Neural progenitor cell (in vitro differentiated cells): ENCODE measurements around the gene NPHP4. TPM values are rescaled to one million over a fixed set of nuclear protein-coding genes. Genes with fewer than 3 reads are reported as not detected.
"Not testable (repeated sequence)": the region's sequence is repeated elsewhere in the genome, so short reads cannot be mapped to it uniquely, and the experiment has no call there.

Experiments used
- DNase-seq: peaks from one replicate; pipeline ENCODE4 v3.0.0-alpha.2; 2016; ENCODE audit warnings: low spot score
- H2AFZ ChIP-seq: fragments of 200-600 bp; sonication (generic); replicated peaks from 2 replicates; pipeline ENCODE4 v1.6.1; 2016; ENCODE audit warnings: antibody characterized with exemption
- H3F3A ChIP-seq: fragments of 200-600 bp; sonication (generic); 2 replicates; pipeline ENCODE4 v1.6.1; 2016; ENCODE audit warnings: antibody characterized with exemption, low read depth
- H3K27ac ChIP-seq: fragments of 200-600 bp; sonication (generic); 2 replicates; pipeline ENCODE4 v1.5.1; 2016; ENCODE audit warnings: mild to moderate bottlenecking
- H3K27me3 ChIP-seq: fragments of 200-600 bp; sonication (generic); 2 replicates; pipeline ENCODE4 v1.6.1; 2016; ENCODE audit warnings: mild to moderate bottlenecking, moderate library complexity
- H3K36me3 ChIP-seq: fragments of 200-600 bp; sonication (generic); 2 replicates; pipeline ENCODE4 v1.5.1; 2016
- H3K4me1 ChIP-seq: fragments of 200-600 bp; sonication (generic); 2 replicates; pipeline ENCODE4 v1.6.1; 2016; ENCODE audit warnings: mixed run types
- H3K4me2 ChIP-seq: fragments of 200-600 bp; sonication (generic); 2 replicates; pipeline ENCODE4 v1.6.1; 2016
- H3K4me3 ChIP-seq: fragments of 200-600 bp; sonication (generic); 2 replicates; pipeline ENCODE4 v1.5.1; 2016
- H3K79me2 ChIP-seq: fragments of 200-600 bp; sonication (generic); 2 replicates; pipeline ENCODE4 v1.6.1; 2016; ENCODE audit warnings: low read depth
- H3K9ac ChIP-seq: fragments of 200-600 bp; sonication (generic); 2 replicates; pipeline ENCODE4 v1.6.1; 2016
- H3K9me3 ChIP-seq: fragments of 200-600 bp; sonication (generic); 2 replicates; pipeline ENCODE4 v1.5.1; 2016; ENCODE audit warnings: low read depth
- H4K20me1 ChIP-seq: fragments of 200-600 bp; sonication (generic); 2 replicates; pipeline ENCODE4 v1.6.1; 2016; ENCODE audit warnings: low read depth
- H3K27ac Mint-ChIP-seq: 3 replicates; pipeline ENCODE4 v1.8.0; 2021; ENCODE audit warnings: mixed read lengths
- H3K27me3 Mint-ChIP-seq: 2 replicates; pipeline ENCODE4 v1.8.0; 2022; ENCODE audit warnings: low read depth, mild to moderate bottlenecking, inconsistent platforms, moderate library complexity, mixed read lengths; ENCODE audit not compliant: insufficient read depth
- H3K36me3 Mint-ChIP-seq: 3 replicates; pipeline ENCODE4 v1.8.0; 2021; ENCODE audit warnings: mixed read lengths
- H3K4me1 Mint-ChIP-seq: 3 replicates; pipeline ENCODE4 v1.8.0; 2021; ENCODE audit warnings: mixed read lengths
- H3K4me3 Mint-ChIP-seq: 3 replicates; pipeline ENCODE4 v1.8.0; 2021; ENCODE audit warnings: mild to moderate bottlenecking, moderate library complexity, mixed read lengths
- H3K9me3 Mint-ChIP-seq: 3 replicates; pipeline ENCODE4 v1.8.0; 2020; ENCODE audit warnings: mixed read lengths
- CTCF ChIP-seq: fragments of 200-600 bp; sonication (generic); IDR thresholded peaks from 2 replicates; pipeline ENCODE4 v1.5.1; 2017; ENCODE audit warnings: antibody characterized with exemption, mild to moderate bottlenecking
- EZH2 ChIP-seq: fragments of 200-600 bp; sonication (generic); IDR thresholded peaks from 2 replicates; pipeline ENCODE4 v1.6.1; 2017; ENCODE audit warnings: antibody characterized with exemption, mild to moderate bottlenecking, moderate library complexity
- EZH2phosphoT487 ChIP-seq: fragments of 200-600 bp; sonication (generic); IDR thresholded peaks from 2 replicates; pipeline ENCODE4 v1.6.1; 2017; ENCODE audit warnings: antibody characterized with exemption
- total RNA-seq: library from RNA; depleted of rRNA; stranded (reverse); fragments of >200 nt; gene quantifications from 2 replicates; pipeline ENCODE4 v1.2.3, GENCODE V29; 2015; ENCODE audit warnings: low replicate concordance

The NPHP4 gene
- total RNA-seq, 1 donor from 2014 or later, result 8.9 TPM

- H3K9ac ChIP-seq, H3K27ac Mint-ChIP-seq, H3K4me3 Mint-ChIP-seq, H3K9me3 ChIP-seq, H3K79me2 ChIP-seq, DNase-seq, H3K9me3 Mint-ChIP-seq, H3K4me3 ChIP-seq, H3K4me2 ChIP-seq, H3K27ac ChIP-seq, H3K27me3 Mint-ChIP-seq, H3K36me3 ChIP-seq, H2AFZ ChIP-seq: not testable (repeated sequence)
- peak; percentile 47 for TF ChIP-seq CTCF
- Mint-ChIP-seq H3K36me3 (peaks cover 31% of the 10 kb centered on the region), H3K4me1 (peaks cover 62% of the 10 kb centered on the region)
- H3K27me3 ChIP-seq, result peaks cover 13% of the 10 kb centered on the region
- peaks cover 32% of the 10 kb centered on the region for H3K4me1 ChIP-seq
- peaks cover 21% of the 10 kb centered on the region for H3F3A ChIP-seq
- peaks cover 37% of the 10 kb centered on the region for H4K20me1 ChIP-seq
Observed at GRCh38 chr1:5893699-5894278, 98.4 kb downstream of the NPHP4 start.

- Mint-ChIP-seq H3K27ac (no peak overlapping the region), H3K4me1 (peaks cover 59% of the 10 kb centered on the region), H3K27me3 (peaks cover 7% of the 10 kb centered on the region), H3K4me3 (no peak overlapping the region), H3K36me3 (peaks cover 26% of the 10 kb centered on the region), H3K9me3 (peaks cover 3% of the 10 kb centered on the region)
- H3K4me3 ChIP-seq, result no peak overlapping the region
- no peaks in the 10 kb centered on the region for H3K9me3 ChIP-seq
- peaks cover 25% of the 10 kb centered on the region for H3K4me1 ChIP-seq
- no peaks in the 10 kb centered on the region for H3K27me3 ChIP-seq
- H3K9ac ChIP-seq, result no peak overlapping the region
- H3K36me3 ChIP-seq, result peaks cover 5% of the 10 kb centered on the region
- H3K27ac ChIP-seq, result no peak overlapping the region
- no peak overlapping the region for H3K4me2 ChIP-seq
- DNase-seq, result no peak
- H4K20me1 ChIP-seq, result peaks cover 24% of the 10 kb centered on the region
- TF ChIP-seq EZH2 (no peak), EZH2phosphoT487 (no peak), CTCF (no peak)
- H3K79me2 ChIP-seq, result no peaks in the 10 kb centered on the region
- peaks cover 13% of the 10 kb centered on the region for H3F3A ChIP-seq
- no peak overlapping the region for H2AFZ ChIP-seq
Observed at GRCh38 chr1:5892329-5892728, 99.9 kb downstream of the NPHP4 start.

- H3K27ac Mint-ChIP-seq, result no peak overlapping the region
Observed at GRCh38 chr1:5891736-5892135, 100.5 kb downstream of the NPHP4 start.

More at GRCh38 chr1:5891736-5892135, 100.5 kb downstream of the NPHP4 start:
- Mint-ChIP-seq H3K36me3 (peaks cover 28% of the 10 kb centered on the region), H3K4me3 (no peak overlapping the region), H3K4me1 (peaks cover 53% of the 10 kb centered on the region), H3K9me3 (peaks cover 3% of the 10 kb centered on the region), H3K27me3 (peaks cover 7% of the 10 kb centered on the region)
- H3K4me2 ChIP-seq, result no peak overlapping the region
- TF ChIP-seq CTCF (no peak), EZH2 (no peak)
- H3K27ac ChIP-seq, result no peak overlapping the region
- no peak overlapping the region for H2AFZ ChIP-seq
- H3K79me2 ChIP-seq, result no peaks in the 10 kb centered on the region
- no peak overlapping the region for H3K4me3 ChIP-seq
- H3F3A ChIP-seq, result peaks cover 8% of the 10 kb centered on the region
- peaks cover 19% of the 10 kb centered on the region for H4K20me1 ChIP-seq
- no peak overlapping the region for H3K9ac ChIP-seq
- no peaks in the 10 kb centered on the region for H3K27me3 ChIP-seq
- DNase-seq, result no peak
- peaks cover 19% of the 10 kb centered on the region for H3K4me1 ChIP-seq
- H3K36me3 ChIP-seq, result peaks cover 5% of the 10 kb centered on the region
- H3K9me3 ChIP-seq, result no peaks in the 10 kb centered on the region
